GM12891 (cell line): Measurements from ENCODE around the gene MBD5.

Source experiments
- PAX5 ChIP-seq: IDR thresholded peaks from 2 replicates; pipeline ENCODE4 v1.6.1; 2011; ENCODE audit warnings: low read length, moderate library complexity, mild to moderate bottlenecking; ENCODE audit not compliant: insufficient read depth, severe bottlenecking
- POLR2A ChIP-seq: IDR thresholded peaks from 2 replicates; pipeline ENCODE4 v1.6.1; 2011; ENCODE audit warnings: low read depth, low read length, control low read depth
- POLR2AphosphoS5 ChIP-seq: IDR thresholded peaks from 2 replicates; pipeline ENCODE4 v1.6.1; 2011; ENCODE audit warnings: low read depth, low read length, control low read depth
- POU2F2 ChIP-seq: IDR thresholded peaks from 2 replicates; pipeline ENCODE4 v1.6.1; 2011; ENCODE audit warnings: low read depth, mild to moderate bottlenecking, control low read depth, low read length, moderate library complexity
- SPI1 ChIP-seq: IDR thresholded peaks from 2 replicates; pipeline ENCODE4 v1.6.1; 2011; ENCODE audit warnings: low read depth, low read length, control low read depth
- TAF1 ChIP-seq: IDR thresholded peaks from 2 replicates; pipeline ENCODE4 v1.6.1; 2011; ENCODE audit warnings: low read depth, low read length, control low read depth

DNA sequence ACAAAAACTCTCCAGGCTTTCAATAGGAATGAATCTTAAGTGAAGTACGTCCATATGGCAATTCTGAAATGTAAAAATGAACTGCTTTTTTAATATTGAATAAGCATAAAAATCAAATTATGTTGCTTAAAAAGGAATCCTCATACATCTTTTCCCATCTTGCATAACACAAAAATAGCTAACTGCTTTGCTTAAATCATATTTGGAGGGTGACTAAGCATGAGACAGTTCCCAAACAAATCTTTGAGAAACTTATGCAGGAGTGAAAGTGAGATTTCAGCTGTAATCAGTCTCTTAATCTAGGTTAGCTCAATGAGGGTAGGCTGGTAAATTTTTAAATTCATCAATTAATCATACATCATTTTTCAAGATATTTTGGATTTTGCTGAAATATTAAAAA is 111.5 kb downstream of the MBD5 start:
- TF ChIP-seq TAF1 (no peak), POLR2A (no peak), POLR2AphosphoS5 (no peak), SPI1 (no peak), PAX5 (no peak), POU2F2 (no peak)
